ENCODE data around the gene CYFIP1.

CYFIP1 gene

GRCh38 chr15:22881739-22882440 is 98.3 kb downstream of the CYFIP1 start:
- Histone ChIP-seq H3K4me2 (ENCODE audit: low read length) (no peak overlapping the region), H3K4me3 (ENCODE audit: low read length) (no peak overlapping the region), H2AFZ (ENCODE audit: low read depth, low read length) (no peak overlapping the region), H3K27ac (ENCODE audit: low read length) (no peak overlapping the region), H3K27me3 (ENCODE audit: low read depth, low read length) (no peaks in the 10 kb centered on the region), H3K79me2 (ENCODE audit: low read length) (no peaks in the 10 kb centered on the region), H3K9ac (ENCODE audit: low read length) (no peak overlapping the region), H3K4me1 (ENCODE audit: low read length) (no peaks in the 10 kb centered on the region), H3K9me3 (ENCODE audit: insufficient read depth, low read length) (no peaks in the 10 kb centered on the region), H4K20me1 (ENCODE audit: insufficient read depth, low read length) (0 out of 2 replicates have a peak, but pooled peaks cover 5% of the 10 kb centered on the region), H3K36me3 (replicated peaks; ENCODE audit: low read depth, low read length) (no peaks in the 10 kb centered on the region)
- TF ChIP-seq EZH2phosphoT487 (IDR thresholded peaks at IDR 0.05; ENCODE audit: low read depth) (no peak), CTCF (IDR thresholded peaks at IDR 0.05; ENCODE audit: low read depth, low read length) (no peak)

GRCh38 chr15:22880981-22881738 is 99.0 kb downstream of the CYFIP1 start:
- H2AFZ ChIP-seq (ENCODE audit: low read depth, low read length): no peak overlapping the region
- 0 out of 2 replicates have a peak, but pooled peaks cover 5% of the 10 kb centered on the region for H4K20me1 ChIP-seq (ENCODE audit: insufficient read depth, low read length)
- no peak overlapping the region for H3K27ac ChIP-seq (ENCODE audit: low read length)
- no peaks in the 10 kb centered on the region for H3K36me3 ChIP-seq (replicated peaks; ENCODE audit: low read depth, low read length)
- TF ChIP-seq EZH2phosphoT487 (IDR thresholded peaks at IDR 0.05; ENCODE audit: low read depth) (no peak), CTCF (IDR thresholded peaks at IDR 0.05; ENCODE audit: low read depth, low read length) (no peak)
- H3K9me3 ChIP-seq (ENCODE audit: insufficient read depth, low read length): no peaks in the 10 kb centered on the region
- H3K27me3 ChIP-seq (ENCODE audit: low read depth, low read length): no peaks in the 10 kb centered on the region
- no peak overlapping the region for H3K4me3 ChIP-seq (ENCODE audit: low read length)
- no peak overlapping the region for H3K9ac ChIP-seq (ENCODE audit: low read length)
- no peaks in the 10 kb centered on the region for H3K4me1 ChIP-seq (ENCODE audit: low read length)
- no peaks in the 10 kb centered on the region for H3K79me2 ChIP-seq (ENCODE audit: low read length)
- no peak overlapping the region for H3K4me2 ChIP-seq (ENCODE audit: low read length)

DNA sequence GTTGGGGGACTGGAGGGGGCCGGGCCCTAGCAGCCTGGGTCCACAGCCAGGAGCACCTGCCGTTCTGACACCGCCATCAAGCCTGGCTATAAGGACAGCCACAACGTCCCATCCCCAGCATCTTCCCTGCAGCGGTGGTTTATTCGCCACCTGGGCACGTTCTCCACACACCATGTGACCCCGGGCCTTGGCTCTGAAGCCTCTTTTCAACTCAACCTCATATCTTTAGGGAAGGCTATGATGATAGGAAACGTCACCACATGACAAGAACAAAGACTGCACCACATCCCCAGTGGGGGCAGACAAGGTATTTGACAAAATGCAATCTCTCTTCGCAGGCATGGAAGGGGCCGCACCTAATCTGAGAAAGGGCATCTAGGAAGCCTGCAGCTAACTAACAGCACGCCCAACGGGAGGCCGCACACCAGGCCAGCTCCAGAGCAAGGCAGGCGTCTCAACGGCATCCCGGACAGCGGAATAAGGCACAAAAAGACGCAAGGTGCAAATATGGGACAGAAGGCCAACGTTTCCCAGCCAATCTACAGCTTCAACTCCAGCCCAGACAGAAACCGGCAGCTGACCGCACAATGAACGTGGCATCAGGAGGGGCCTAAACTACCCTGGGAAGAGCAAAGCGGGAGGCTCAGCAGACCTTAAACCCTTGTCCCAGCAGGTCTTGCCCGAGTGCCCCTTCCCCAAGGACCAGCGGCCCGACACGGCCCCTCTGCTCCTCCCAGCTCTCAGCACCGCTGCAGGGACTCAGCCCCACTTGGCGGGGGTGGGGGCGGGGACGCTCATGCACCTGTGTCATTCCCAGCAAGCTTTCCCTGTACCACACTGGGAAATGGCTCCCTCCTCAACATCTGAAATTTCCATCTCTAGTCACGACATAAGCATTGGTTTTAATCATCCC is 99.8 kb downstream of the CYFIP1 start:
- Histone ChIP-seq H3K36me3 (replicated peaks; ENCODE audit: low read depth, low read length) (no peaks in the 10 kb centered on the region), H2AFZ (ENCODE audit: low read depth, low read length) (no peak overlapping the region), H4K20me1 (ENCODE audit: insufficient read depth, low read length) (0 out of 2 replicates have a peak, but pooled peaks cover 5% of the 10 kb centered on the region)

More for the DNA sequence above, 99.8 kb downstream of the CYFIP1 start:
- Histone ChIP-seq H3K4me2 (ENCODE audit: low read length) (no peak overlapping the region), H3K27me3 (ENCODE audit: low read depth, low read length) (no peaks in the 10 kb centered on the region), H3K9ac (ENCODE audit: low read length) (no peak overlapping the region), H3K9me3 (ENCODE audit: insufficient read depth, low read length) (no peaks in the 10 kb centered on the region), H3K27ac (ENCODE audit: low read length) (no peak overlapping the region), H3K79me2 (ENCODE audit: low read length) (no peaks in the 10 kb centered on the region), H3K4me3 (ENCODE audit: low read length) (no peak overlapping the region), H3K4me1 (ENCODE audit: low read length) (no peaks in the 10 kb centered on the region)
- TF ChIP-seq CTCF (IDR thresholded peaks at IDR 0.05; ENCODE audit: low read depth, low read length): no peak
- no peak for TF ChIP-seq EZH2phosphoT487 (IDR thresholded peaks at IDR 0.05; ENCODE audit: low read depth)
